GM10266 (cell line): ENCODE measurements around the gene ETV7.
"Not testable (repeated sequence)": the region's sequence is repeated elsewhere in the genome, so short reads cannot be mapped to it uniquely, and the experiment has no call there.

Source experiments
- DNase-seq: peaks from one replicate; pipeline ENCODE4 v3.0.0; 2012; ENCODE audit errors: extremely low spot score
- TF ChIP-seq, protein P1 (sequence below): IDR thresholded peaks from 2 replicates; pipeline ENCODE4 v1.5.1; 2012; ENCODE audit warnings: mild to moderate bottlenecking, low read depth; ENCODE audit not compliant: control insufficient read depth, insufficient read depth; ENCODE audit errors: missing control alignments

Gene ETV7

DNA sequence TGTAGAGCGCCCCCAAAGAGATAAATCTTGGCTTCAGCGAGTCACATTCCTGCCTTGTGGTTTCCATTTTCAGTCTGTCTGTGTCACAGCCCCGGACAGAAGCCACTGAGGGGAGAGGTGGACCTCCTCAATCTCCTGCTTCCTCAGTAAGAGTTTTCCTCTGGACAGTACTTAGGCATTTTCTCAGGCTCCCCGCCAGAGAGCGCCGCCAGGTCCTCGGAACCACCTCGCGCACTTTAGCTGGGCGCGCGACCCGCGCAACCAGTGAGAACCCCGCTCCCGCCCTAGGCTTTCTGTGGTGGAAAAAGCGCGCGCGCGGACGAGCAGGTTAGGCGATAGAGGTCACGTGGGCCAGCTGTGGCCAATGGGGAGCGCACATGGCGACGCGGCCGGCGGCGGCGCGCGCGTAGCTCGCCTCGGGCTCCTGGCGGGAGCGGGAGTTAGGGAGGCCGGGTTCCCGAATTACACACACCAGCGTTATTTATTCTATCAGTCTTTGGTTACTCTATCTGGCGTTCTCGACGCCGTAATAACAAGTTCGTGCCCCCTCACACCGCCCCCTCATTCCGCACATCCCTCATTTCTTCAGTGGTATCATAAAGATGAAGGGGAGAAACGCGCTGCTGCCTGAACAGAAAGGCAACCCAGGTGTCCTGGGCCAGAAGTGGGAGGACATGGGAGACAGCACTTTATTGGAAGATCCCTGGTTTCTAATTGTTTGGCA, 35.8 kb upstream of the ETV7 start:
- TF ChIP-seq, protein P1, sequence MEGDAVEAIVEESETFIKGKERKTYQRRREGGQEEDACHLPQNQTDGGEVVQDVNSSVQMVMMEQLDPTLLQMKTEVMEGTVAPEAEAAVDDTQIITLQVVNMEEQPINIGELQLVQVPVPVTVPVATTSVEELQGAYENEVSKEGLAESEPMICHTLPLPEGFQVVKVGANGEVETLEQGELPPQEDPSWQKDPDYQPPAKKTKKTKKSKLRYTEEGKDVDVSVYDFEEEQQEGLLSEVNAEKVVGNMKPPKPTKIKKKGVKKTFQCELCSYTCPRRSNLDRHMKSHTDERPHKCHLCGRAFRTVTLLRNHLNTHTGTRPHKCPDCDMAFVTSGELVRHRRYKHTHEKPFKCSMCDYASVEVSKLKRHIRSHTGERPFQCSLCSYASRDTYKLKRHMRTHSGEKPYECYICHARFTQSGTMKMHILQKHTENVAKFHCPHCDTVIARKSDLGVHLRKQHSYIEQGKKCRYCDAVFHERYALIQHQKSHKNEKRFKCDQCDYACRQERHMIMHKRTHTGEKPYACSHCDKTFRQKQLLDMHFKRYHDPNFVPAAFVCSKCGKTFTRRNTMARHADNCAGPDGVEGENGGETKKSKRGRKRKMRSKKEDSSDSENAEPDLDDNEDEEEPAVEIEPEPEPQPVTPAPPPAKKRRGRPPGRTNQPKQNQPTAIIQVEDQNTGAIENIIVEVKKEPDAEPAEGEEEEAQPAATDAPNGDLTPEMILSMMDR, result peak; percentile 73
- peak; percentile 94 for DNase-seq

DNA sequence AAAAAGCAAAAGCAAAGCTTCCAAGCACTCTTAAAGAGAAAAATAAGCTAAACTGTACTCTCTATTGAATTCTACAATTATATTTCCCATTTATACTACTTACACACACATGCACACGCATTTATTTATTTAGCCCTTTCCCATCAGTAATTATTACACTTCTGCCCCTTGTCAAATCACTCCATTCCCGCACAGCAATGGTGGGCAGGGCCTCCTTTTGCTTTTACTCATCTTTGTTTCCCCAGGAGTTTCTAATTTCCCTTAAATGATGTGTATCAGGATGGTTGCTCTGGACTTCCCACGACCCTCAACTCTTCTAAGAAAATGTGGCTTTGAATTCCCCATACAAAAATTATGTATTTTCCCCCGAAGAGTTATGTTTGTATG, 35.2 kb upstream of the ETV7 start:
- TF ChIP-seq, protein P1, result no peak
- no peak for DNase-seq

DNA sequence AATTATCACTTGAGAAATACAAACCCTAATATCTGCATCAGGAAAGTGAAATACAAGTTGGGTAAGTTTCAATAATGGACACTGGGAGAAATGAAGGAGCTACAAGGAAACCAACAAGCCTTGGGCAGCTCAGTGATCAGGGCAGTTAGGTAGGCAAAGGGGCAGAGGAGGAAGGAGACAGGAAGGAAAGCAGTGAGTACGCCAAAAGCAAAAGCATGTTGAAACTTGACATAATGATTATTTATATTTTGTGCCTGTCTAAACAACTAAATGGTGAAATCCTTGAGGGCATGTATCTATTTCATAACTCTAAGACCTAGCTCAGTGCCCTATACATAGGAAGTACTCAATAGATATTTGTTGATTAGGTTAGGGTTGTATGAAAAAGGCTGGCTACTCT, 31.8 kb upstream of the ETV7 start:
- TF ChIP-seq, protein P1, result no peak
- no peak for DNase-seq

DNA sequence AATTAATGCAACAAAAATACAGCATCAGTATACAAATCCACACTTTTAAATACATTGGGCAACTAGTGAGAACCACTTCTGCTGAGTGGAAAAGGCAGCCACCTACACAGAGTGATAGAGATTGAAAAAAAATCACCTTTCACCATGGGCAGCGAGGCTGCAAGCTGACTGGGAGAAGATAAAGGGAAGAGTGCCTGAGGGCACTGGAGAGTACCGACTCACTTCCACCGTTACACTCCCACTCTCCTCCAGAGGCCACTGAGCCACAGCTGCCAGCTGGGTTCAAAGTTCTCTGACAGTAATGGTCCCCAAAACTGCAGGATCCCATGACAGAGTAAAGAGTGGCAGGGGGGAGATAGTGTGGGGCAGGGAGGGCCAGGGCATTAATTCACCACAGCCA, 31.1 kb upstream of the ETV7 start:
- TF ChIP-seq, protein P1, result no peak
- no peak for DNase-seq

DNA sequence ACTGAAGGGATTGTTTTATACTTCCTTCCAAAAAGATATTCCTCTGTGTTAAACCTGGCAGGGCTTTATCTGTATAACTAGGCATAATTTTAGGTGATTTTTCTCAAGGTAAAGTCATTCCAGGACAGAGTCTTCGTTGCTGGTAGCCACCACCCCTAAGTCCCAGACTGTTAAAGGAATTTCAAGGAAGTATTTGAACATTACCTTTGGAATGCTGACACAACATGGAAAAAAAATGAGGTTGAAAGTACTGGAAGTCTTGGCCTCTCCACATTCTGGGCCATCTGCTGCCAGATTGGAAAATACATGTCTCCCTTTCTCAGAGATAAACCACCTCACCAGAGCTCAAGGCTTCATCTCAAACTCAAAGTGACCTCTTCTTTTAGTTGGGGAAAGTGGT, 27.0 kb upstream of the ETV7 start:
- TF ChIP-seq, protein P1, result no peak
- no peak for DNase-seq

DNA sequence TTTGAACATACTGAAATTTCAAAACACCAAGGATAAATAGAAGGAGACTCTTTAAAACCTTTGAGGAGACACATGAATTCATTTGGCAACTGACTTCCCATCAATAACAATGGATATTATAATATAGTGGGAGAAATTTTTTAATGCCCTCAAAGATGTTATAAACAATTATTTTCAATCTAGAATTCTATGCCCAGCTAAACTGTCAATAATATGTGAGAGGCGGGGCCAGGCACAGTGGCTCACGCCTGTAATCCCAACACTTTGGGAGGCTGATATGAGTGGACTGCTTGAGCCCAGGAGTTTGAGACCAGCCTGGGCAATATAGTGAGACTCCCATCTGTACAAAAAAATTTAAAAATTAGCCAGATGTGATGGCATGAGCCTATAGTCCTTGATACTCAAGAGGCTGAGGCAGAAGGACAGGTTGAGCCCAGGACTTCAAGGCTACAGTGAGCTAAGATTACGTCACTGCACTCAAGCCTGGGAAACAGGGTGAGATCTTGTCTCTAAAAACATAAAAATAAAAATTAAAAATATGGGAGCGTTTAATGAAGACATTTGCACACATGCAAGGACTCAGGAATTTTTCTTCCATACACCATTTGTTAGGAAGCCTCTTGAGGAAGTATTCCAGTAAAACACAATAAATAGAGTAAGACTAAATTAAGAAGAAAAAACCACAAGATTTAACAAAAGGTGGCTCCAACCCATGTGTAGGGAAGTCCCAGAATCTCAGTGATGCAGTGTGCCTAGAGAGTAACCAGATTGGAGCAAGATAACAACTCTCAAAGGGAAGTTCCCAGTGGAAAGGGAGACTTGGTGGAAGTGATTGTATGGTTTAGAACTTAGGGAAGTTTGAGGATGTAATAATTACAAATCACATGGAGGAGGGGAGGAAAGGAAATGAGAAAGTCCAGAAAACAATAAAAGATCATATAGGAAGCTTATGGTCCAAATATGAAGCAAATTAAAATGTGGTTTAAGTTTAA, 26.3 kb upstream of the ETV7 start:
- TF ChIP-seq, protein P1, result no peak
- DNase-seq, result no peak

DNA sequence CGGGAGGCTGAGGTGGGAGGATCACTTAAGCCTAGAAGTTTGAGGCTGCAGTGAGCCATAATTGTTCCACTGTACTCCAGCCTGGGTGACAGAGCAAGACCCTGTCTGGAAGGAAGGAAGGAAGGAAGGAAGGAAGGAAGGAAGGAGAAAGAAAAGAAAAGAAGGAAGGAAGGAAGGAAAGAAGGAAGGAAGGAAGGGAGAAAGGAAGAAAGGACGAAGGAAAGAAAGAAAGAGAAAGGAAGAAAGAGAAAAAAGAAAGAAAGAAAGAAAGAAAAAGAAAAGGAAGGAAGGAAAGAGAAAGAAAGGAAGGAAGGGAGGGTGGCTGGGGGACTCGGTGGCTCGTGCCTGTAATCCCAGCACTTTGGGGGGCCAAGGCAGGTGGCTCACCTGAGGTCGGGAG, 22.2 kb upstream of the ETV7 start:
- not testable (repeated sequence) for DNase-seq
